Aorta (tissue), 5 donors: ENCODE results near the gene ADAT3. TPM values are rescaled to one million over a fixed set of nuclear protein-coding genes. Genes with fewer than 3 reads are reported as not detected.
A peak's percentile ranks its signal among the peaks of the same experiment; 100 is the strongest.
"Not testable (repeated sequence)": the region's sequence is repeated elsewhere in the genome, so short reads cannot be mapped to it uniquely, and the experiment has no call there.

Source experiments
- ATAC-seq: fragments of 200-7000 bp; cut with Tn5 transposase; one replicate; pipeline ENCODE4 v1.9.1; 2022; ENCODE audit warnings: moderate library complexity; ENCODE audit not compliant: low FRiP score
- DNase-seq, 2 donors: peaks; one replicate each; pipeline ENCODE4 v3.0.0-alpha.2; 2020
- H3K27ac ChIP-seq, 2 donors: one replicate each; pipeline ENCODE4 v1.5.1; 2013; ENCODE audit warnings: low read length in 2 of 2, mild to moderate bottlenecking in 2 of 2, moderate library complexity in 2 of 2, control low read depth in 1 of 2, inconsistent platforms in 1 of 2, low read depth in 1 of 2
- H3K27me3 ChIP-seq, 2 donors: one replicate each; pipeline ENCODE4 v1.6.1; 2013; ENCODE audit warnings: control low read depth in 1 of 2, low read length in 1 of 2, mild to moderate bottlenecking in 1 of 2, moderate library complexity in 1 of 2; ENCODE audit not compliant: insufficient read depth in 2 of 2, control insufficient read depth in 1 of 2
- H3K36me3 ChIP-seq, 2 donors: one replicate each; pipeline ENCODE4 v1.6.1; 2013; ENCODE audit warnings: control low read depth in 1 of 2, low read length in 1 of 2, mild to moderate bottlenecking in 1 of 2; ENCODE audit not compliant: insufficient read depth in 2 of 2, control insufficient read depth in 1 of 2
- H3K4me1 ChIP-seq, 2 donors: one replicate each; pipeline ENCODE4 v1.6.1; 2013; ENCODE audit warnings: low read length in 2 of 2, control low read depth in 1 of 2, mild to moderate bottlenecking in 1 of 2, moderate library complexity in 1 of 2; ENCODE audit not compliant: insufficient read depth in 2 of 2, control insufficient read depth in 1 of 2
- H3K4me3 ChIP-seq, 2 donors: one replicate each; pipeline ENCODE4 v1.5.1; 2013; ENCODE audit warnings: low read length in 2 of 2, control low read depth in 1 of 2, mild to moderate bottlenecking in 1 of 2
- H3K9me3 ChIP-seq: one replicate; pipeline ENCODE4 v1.6.1; 2013; ENCODE audit warnings: mild to moderate bottlenecking, low read length; ENCODE audit not compliant: control insufficient read depth
- WGBS, 2 donors: extraction: QIAGEN DNeasy Blood & Tissue Kit; methylation state at CpG; one replicate each; pipeline ENCODE4 v1.1.7; 2013; 5-methylcytosine and 5-hydroxymethylcytosine counted together
- intact Hi-C, 2 donors: fragments of 100-400 bp; cut with DNase I; formaldehyde crosslinking; loops; one replicate each; pipeline versions ENCODE4 v1.14.2 to v1.15.0; 2022
- polyA plus RNA-seq, 2 donors: library from polyadenylated mRNA; stranded (reverse); fragments of 200-250 nt; gene quantifications; one replicate each; pipeline ENCODE4 v1.2.3, GENCODE V29; 2013
- total RNA-seq, 2 donors: library from RNA; stranded (reverse); fragmentation: NEBNext Ultra II Directional; extraction: Animal tissue kit (Norgen Biotek cat#: 25700); gene quantifications; one replicate each; pipeline ENCODE4 v1.2.1, GENCODE V29; 2021
- donor health status: healthy with polysubstance abuse.
- donor health status: Bipolar disorder and iron deficiency.
- donor health status: DM: no; HTN: no; CAD: no.
- donor health status: DM: no; HTN: no; CAD: no.
- donor health status: DM: yes; HTN: yes; CAD: no.

ADAT3 gene
- total and polyA plus RNA-seq, 4 donors, result 1.5 to 5.6 (median 4.4) TPM

DNA sequence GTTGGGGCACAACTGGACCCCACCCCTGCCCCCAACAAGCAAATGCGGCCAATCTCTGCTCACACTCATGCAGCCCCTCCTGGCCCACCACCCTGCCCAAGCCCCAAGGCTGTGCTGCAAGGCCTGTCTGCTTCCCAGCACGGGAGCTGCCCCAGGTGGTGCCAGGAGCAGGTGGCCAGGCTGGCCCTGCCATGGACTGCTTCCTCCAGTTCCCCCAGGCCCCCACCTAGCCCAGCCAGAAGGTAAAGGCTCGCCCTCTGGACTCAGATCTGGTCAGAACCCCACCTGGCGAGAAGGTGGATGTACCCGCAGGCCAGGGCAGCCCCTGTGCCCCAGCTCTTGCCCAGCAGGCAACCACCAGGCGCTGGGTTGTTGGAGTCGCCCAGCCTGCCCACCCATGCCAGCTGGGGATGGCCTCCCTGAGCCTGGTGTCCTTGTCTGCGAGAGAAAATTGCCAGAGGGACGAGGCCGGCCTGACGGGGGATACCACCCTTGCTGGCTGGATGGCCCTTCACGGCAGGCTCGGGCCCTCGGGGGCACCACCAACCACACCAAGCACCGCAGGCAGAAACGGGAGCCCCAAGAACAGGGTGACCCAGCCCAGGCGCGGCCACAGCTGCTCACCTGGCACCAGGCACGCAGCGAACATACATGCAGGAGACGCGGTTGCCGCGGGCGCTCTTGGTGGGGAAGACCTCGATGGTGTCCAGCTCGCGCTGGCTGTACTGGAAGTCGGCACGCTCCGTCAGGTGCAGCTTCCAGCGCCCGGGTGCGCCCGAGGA lies 24.4 kb upstream of the ADAT3 start:
- Histone ChIP-seq H3K27me3 (no peaks in the 10 kb centered on the region), H3K9me3 (no peaks in the 10 kb centered on the region), H3K4me3 (no peak overlapping the region), H3K36me3 (no peaks in the 10 kb centered on the region), H3K4me1 (no peaks in the 10 kb centered on the region), H3K27ac (no peak overlapping the region)
- no peak for DNase-seq
- ATAC-seq, result no peak
- intact Hi-C loops, result no loop called here
- WGBS, 2 donors, result 89% methylated on average over 27 to 35 of the region's 35 CpGs

DNA sequence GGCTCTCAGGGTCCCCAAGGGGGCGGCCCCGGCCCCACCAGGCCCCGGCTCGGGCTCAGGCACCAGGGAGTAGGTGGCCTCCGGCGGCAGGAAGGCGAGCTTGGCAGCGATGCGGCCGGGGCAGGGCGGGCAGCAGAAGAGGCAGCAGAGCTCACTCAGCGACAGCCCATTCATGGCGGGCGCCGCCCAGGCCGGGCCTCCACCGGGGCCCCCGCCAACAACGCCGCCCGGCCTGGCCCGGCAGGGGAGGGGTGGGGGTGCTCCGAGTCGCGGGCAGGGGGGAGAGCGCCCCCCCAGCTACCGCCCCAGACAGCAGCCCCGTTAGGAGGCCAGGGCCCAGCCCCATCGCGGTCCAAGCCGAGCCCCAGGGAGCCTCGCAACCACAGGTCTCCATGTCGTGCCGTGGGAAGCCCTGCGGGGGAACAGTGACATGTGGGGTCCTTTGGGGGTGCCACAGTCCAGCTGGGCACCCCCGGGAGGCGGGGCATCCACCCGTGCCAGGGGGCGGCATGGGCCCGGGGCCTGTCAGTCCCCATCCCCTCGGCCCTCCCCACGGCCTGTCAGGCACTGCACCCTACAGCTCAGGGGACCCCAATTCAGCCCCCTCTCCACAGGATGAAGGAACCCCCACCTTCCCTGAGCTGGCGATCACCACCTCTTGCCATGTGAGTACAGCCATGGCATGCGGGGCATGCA lies 23.7 kb upstream of the ADAT3 start:
- H3K36me3 ChIP-seq, ATAC-seq, H3K4me3 ChIP-seq, H3K27me3 ChIP-seq, H3K27ac ChIP-seq, intact Hi-C loops, H3K4me1 ChIP-seq, H3K9me3 ChIP-seq, DNase-seq: not testable (repeated sequence)
- 81 to 82% methylated on average over 24 to 44 of the region's 44 CpGs for WGBS, 2 donors

DNA sequence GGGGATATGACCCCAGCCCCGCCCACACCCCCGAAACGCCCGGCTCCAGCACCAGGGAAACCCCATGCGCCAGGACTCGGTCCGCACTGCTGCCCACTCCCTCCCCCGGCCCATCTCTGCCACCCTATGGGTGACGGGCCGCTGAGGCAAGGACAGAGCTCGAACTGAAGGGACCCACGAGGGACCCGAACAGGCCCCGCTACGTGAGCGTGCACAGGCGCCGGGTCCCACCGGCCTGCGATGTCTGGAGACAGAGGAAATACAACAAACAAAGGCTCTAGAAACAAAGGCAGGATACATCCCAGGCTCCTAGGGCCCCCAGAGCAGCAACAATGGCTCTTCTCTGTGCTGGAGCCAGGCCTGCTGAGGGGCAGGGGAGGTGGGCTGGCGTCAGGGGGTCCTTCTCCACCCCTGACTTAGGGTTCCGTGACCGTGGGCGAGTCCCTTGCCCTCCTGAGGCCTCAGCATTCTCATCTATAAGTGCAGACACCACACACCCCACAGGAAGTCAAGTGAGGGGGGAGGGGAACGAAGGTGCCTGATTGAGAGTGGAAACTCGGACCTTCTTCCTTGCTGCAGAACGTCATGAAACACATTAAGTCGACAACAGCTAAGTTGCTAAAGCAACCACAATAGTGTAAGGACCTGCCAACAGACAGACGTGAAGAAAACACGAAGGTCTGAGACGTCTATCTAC lies 23.0 kb upstream of the ADAT3 start:
- H3K27ac ChIP-seq, result no peak overlapping the region
- intact Hi-C loops, result no loop called here
- 76 to 79% methylated on average over 31 of the region's 31 CpGs for WGBS, 2 donors
- DNase-seq (no peak), ATAC-seq (peak; percentile 4)
- H3K4me3 ChIP-seq, result no peak overlapping the region
- no peaks in the 10 kb centered on the region for H3K27me3 ChIP-seq
- H3K9me3 ChIP-seq, result no peaks in the 10 kb centered on the region
- no peaks in the 10 kb centered on the region for H3K36me3 ChIP-seq
- no peaks in the 10 kb centered on the region for H3K4me1 ChIP-seq

DNA sequence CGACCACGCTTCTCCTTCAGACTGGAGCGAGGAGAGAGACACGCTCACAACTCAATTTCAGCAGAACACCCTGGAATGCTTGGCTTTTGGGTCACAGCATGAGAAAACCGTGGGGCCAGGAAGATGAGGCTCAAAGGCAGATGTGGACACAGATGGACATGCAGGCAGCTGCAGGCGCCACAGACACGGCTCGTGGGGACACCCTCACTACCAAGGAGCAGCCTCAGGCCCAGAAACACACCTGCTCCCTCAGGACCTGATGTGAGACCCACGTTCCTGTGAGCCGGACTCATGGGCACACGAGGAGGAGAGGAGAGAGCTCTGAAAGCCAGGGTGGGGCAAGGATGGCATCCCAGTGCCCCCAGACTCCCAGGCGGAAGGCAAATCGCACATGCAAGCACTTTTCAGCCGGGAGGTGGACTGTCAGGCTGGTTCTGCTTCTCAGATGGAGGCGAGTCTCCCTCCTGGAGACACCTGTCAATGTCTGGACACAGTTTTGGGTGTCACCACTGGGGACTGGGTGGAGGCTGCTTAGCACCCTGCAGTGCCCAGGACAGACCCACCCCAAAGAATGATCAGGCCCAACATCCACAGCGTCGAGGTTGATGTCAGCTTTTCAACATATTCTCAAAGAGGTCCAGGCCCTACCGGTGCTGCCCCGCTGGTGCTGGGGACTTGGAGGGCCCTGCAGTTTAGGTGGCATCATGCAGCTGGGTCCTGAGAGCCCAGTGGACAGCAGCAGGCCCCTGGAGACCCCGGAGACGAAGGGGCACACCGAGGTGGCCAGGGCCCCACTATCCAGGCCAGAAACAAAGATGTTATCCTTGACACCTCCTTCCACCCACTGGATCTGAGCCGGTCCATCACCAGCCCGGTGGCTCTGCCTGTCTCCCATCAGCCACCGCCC lies 22.2 kb upstream of the ADAT3 start:
- H3K4me1 ChIP-seq, result no peaks in the 10 kb centered on the region

DNA sequence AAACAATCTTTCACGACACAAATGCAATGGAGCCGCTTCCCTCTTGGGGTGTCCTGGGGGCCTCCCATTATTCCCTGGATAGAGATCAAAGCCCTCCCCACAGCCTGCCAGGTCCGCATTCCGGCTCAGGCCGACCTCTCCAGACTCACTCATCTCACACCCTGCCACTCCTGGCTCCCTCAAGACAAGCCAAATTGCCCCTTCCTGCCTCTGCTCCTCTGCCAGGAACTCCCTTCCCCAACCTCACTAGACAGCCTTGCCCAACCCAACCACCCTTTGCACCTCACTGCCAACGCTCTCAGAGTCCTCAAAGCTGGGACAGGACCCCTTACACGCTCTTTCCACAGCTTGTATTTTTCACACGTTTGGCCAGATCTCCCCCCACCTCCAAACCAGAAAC lies 21.4 kb upstream of the ADAT3 start:
- Histone ChIP-seq H3K36me3 (no peaks in the 10 kb centered on the region), H3K9me3 (no peaks in the 10 kb centered on the region), H3K27me3 (no peaks in the 10 kb centered on the region), H3K27ac (no peak overlapping the region), H3K4me1 (no peaks in the 10 kb centered on the region), H3K4me3 (peak overlapping the region in 1 of 2 donors; percentile 88)
- ATAC-seq (no peak), DNase-seq (no peak)
- 20 to 26% methylated on average over 8 of the region's 8 CpGs for WGBS, 2 donors
- intact Hi-C loops, result no loop called here

More for the DNA sequence above, 22.2 kb upstream of the ADAT3 start:
- no peak overlapping the region for H3K4me3 ChIP-seq
- no peak overlapping the region for H3K27ac ChIP-seq
- H3K27me3 ChIP-seq, result no peaks in the 10 kb centered on the region
- WGBS, 2 donors, result 71 to 76% methylated on average over 25 of the region's 25 CpGs
- intact Hi-C loops, result no loop called here
- no peak for DNase-seq
- no peaks in the 10 kb centered on the region for H3K36me3 ChIP-seq
- H3K9me3 ChIP-seq, result no peaks in the 10 kb centered on the region
- no peak for ATAC-seq

DNA sequence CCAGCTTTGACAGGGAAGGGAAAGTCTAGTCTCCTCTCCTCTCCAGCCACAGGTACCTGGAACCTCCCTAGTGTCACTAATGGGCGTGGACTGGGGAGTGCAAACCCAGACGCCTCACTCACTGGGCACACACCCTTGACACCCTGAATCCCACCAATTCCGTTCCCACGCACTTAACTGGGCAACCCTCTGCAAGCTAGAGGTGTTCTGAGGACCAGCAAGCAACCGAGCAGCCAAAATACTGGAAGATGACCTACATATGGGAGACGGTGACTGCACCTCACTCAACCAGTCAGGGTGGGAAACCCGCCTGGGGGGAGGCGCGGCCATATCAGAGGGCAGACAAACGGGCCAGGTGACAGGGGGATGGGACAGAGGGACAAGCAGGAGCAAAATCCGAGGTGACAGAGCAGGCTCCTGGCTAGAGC lies 20.9 kb upstream of the ADAT3 start:
- H3K4me3 ChIP-seq, result peak overlapping the region; percentile 35 to 88
- DNase-seq, result no peak
- no peaks in the 10 kb centered on the region for H3K27me3 ChIP-seq
- H3K4me1 ChIP-seq, result no peaks in the 10 kb centered on the region
- intact Hi-C loops, result no loop called here
- H3K27ac ChIP-seq, result no peak overlapping the region
- H3K9me3 ChIP-seq, result no peaks in the 10 kb centered on the region
- 4% methylated on average over 11 of the region's 11 CpGs for WGBS, 2 donors
- ATAC-seq, result no peak
- no peaks in the 10 kb centered on the region for H3K36me3 ChIP-seq

DNA sequence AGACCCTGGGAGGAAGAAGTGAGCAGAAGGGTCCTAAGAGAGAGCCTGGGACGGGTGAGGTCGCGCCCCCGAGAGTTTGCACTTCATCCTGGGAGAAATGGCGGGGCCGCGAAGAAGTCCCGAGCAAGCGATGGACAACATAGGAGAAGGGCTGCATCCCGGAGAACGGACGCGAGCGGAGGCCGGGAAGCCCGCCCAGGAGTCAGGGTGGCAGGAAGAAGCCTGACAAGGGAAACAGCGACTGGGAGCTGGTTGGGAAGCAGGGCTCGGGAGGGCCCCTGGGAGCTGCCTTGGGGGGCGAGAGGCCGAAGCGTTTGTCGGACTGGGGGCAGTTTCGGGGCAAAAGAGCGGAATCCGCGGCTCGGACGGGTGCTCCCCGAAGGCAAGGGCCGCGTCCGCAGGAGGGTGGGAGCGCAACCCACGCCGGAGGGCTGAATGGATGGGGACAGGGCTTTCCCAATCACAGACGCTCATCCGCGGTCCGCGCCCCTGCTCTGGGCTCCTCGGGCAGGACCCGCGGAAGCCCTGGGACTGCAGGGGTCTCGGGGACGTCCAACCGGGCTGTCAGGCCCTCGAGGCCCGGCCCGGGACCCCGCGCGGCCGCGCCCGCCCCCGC lies 20.4 kb upstream of the ADAT3 start:
- no peaks in the 10 kb centered on the region for H3K9me3 ChIP-seq
- H3K4me1 ChIP-seq, result no peaks in the 10 kb centered on the region
- WGBS, 2 donors, result 0% methylated on average over 29 to 56 of the region's 56 CpGs
- peak overlapping the region in 1 of 2 donors; percentile 53 for H3K27ac ChIP-seq
- intact Hi-C loops, result no loop called here
- no peaks in the 10 kb centered on the region for H3K27me3 ChIP-seq
- peak overlapping the region; percentile 35 to 88 for H3K4me3 ChIP-seq
- no peak for DNase-seq
- ATAC-seq, result no peak
- H3K36me3 ChIP-seq, result no peaks in the 10 kb centered on the region
